Keratinocyte (primary cell): ENCODE data around the gene DNM1.

Experiments used
- EZH2 ChIP-seq: IDR thresholded peaks from one replicate; pipeline ENCODE4 v1.6.1; 2012; ENCODE audit warnings: inconsistent platforms, mild to moderate bottlenecking, low read length, moderate library complexity
- TF ChIP-seq, protein P1 (sequence below), 3 experiments: IDR thresholded peaks in 1 of 3; conservative IDR thresholded peaks in 1 of 3; optimal IDR thresholded peaks in 1 of 3; 2 replicates in 2 of 3; 3 replicates in 1 of 3; pipeline versions ENCODE3 to v1.5.1; 2011; ENCODE audit warnings: low read length in 3 of 3, mild to moderate bottlenecking in 3 of 3, moderate library complexity in 2 of 3, control low read depth in 1 of 3, inconsistent platforms in 1 of 3; ENCODE audit not compliant: insufficient read depth in 2 of 3; ENCODE audit errors: extremely low read depth in 1 of 3

DNA sequence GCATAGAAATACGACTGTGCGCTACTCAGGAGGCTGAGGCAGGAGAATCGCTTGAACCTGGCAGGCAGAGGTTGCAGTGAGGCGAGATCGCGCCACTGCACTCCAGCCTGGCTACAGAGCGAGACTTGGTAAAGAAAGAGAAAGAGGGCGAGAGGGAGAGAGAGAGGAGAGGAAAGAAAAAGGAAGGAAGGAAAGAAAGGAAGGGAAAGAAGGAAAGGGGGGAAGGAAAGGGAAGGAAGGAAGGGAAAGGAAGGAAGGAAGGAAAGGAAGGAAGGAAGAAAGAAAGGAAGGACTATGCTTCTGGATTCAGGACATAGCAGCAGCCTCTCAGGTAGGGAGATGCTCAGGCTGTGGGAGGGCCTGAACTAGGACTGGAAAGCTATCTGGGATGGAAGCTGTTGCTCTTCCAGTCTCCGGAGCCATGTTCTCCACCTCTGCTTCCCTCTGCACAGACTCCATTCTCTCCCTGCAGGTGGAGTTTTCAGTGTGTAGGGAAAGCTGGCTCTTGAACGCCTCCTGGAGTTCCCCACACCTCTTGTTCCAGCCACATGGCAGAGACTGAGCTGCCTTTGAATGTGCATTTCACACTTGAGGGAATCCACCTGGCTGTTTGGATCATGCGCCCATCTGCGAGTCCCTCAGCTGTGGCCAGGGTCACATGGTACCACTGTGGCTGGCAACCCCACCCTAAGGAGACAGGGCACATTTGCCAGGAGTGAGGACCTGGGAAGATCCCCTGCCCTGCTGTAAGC is 82.0 kb downstream of the DNM1 start:
- TF ChIP-seq, protein P1, sequence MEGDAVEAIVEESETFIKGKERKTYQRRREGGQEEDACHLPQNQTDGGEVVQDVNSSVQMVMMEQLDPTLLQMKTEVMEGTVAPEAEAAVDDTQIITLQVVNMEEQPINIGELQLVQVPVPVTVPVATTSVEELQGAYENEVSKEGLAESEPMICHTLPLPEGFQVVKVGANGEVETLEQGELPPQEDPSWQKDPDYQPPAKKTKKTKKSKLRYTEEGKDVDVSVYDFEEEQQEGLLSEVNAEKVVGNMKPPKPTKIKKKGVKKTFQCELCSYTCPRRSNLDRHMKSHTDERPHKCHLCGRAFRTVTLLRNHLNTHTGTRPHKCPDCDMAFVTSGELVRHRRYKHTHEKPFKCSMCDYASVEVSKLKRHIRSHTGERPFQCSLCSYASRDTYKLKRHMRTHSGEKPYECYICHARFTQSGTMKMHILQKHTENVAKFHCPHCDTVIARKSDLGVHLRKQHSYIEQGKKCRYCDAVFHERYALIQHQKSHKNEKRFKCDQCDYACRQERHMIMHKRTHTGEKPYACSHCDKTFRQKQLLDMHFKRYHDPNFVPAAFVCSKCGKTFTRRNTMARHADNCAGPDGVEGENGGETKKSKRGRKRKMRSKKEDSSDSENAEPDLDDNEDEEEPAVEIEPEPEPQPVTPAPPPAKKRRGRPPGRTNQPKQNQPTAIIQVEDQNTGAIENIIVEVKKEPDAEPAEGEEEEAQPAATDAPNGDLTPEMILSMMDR (optimal IDR thresholded peaks at IDR 0.05 in 1 of 3, IDR thresholded peaks at IDR 0.05 in 1 of 3, conservative IDR thresholded peaks at IDR 0.05 in 1 of 3; ENCODE audit: extremely low read depth in 1 of 3, insufficient read depth in 2 of 3, low read length in 3 of 3) = no peak
- no peak for TF ChIP-seq EZH2
